ENCODE data around the gene EPC2.
"Not testable (repeated sequence)": the region's sequence is repeated elsewhere in the genome, so short reads cannot be mapped to it uniquely, and the experiment has no call there.

Gene EPC2

GRCh38 chr2:148642112-148642744, 2.3 kb upstream of the EPC2 start:
- no peak for DNase-seq

- no peak for DNase-seq
Measured at GRCh38 chr2:148642891-148643416, 1.6 kb upstream of the EPC2 start.

GRCh38 chr2:148643421-148643820, 1.1 kb upstream of the EPC2 start:
- no peak for DNase-seq

- DNase-seq: peak; percentile 88
Measured at GRCh38 chr2:148644883-148645538, 460 bp downstream of the EPC2 start.

GRCh38 chr2:148645539-148646230, 1.1 kb downstream of the EPC2 start:
- DNase-seq: peak; percentile 91

GRCh38 chr2:148646231-148646559, 1.6 kb downstream of the EPC2 start:
- DNase-seq: no peak

GRCh38 chr2:148647711-148648110, 3.2 kb downstream of the EPC2 start:
- not testable (repeated sequence) for DNase-seq

- no peak for DNase-seq
Measured at GRCh38 chr2:148649936-148650335, 5.4 kb downstream of the EPC2 start.

GRCh38 chr2:148650881-148651280, 6.3 kb downstream of the EPC2 start:
- no peak for DNase-seq

- no peak for DNase-seq
Measured at GRCh38 chr2:148651972-148652371, 7.4 kb downstream of the EPC2 start.

GRCh38 chr2:148653437-148653836, 8.9 kb downstream of the EPC2 start:
- DNase-seq: no peak

GRCh38 chr2:148654435-148654834, 9.9 kb downstream of the EPC2 start:
- no peak for DNase-seq

- no peak for DNase-seq
Measured at GRCh38 chr2:148656516-148656915, 12.0 kb downstream of the EPC2 start.

GRCh38 chr2:148658807-148659722, 14.5 kb downstream of the EPC2 start:
- peak; percentile 45 for DNase-seq

- DNase-seq: peak; percentile 18
Measured at GRCh38 chr2:148660999-148661398, 16.4 kb downstream of the EPC2 start.

GRCh38 chr2:148662332-148662731, 17.8 kb downstream of the EPC2 start:
- not testable (repeated sequence) for DNase-seq

GRCh38 chr2:148664229-148664628, 19.7 kb downstream of the EPC2 start:
- no peak for DNase-seq

GRCh38 chr2:148666555-148666954, 22.0 kb downstream of the EPC2 start:
- DNase-seq: no peak

- DNase-seq: no peak
Measured at GRCh38 chr2:148667113-148667836, 22.7 kb downstream of the EPC2 start.

GRCh38 chr2:148670773-148671172, 26.2 kb downstream of the EPC2 start:
- no peak for DNase-seq

- DNase-seq: no peak
Measured at GRCh38 chr2:148674063-148675020, 29.8 kb downstream of the EPC2 start.

Measured in fibroblast of skin of back (primary cell).